GM18868 (cell line): ENCODE measurements around the gene AGMO.
A peak's percentile ranks its signal among the peaks of the same experiment; 100 is the strongest.

Source experiments
- ATAC-seq: cut with Tn5 transposase; IDR thresholded peaks from one replicate; pipeline ENCODE4 v1.9.1; 2021; ENCODE audit warnings: mild to moderate bottlenecking, moderate library complexity; ENCODE audit not compliant: unreplicated experiment

The AGMO gene

GRCh38 chr7:15462721-15463389, 99.0 kb downstream of the AGMO start:
- ATAC-seq: no peak

- no peak for ATAC-seq
Measured at GRCh38 chr7:15461576-15461975, 100.2 kb downstream of the AGMO start.

GRCh38 chr7:15459018-15459615, 102.7 kb downstream of the AGMO start:
- no peak for ATAC-seq

DNA sequence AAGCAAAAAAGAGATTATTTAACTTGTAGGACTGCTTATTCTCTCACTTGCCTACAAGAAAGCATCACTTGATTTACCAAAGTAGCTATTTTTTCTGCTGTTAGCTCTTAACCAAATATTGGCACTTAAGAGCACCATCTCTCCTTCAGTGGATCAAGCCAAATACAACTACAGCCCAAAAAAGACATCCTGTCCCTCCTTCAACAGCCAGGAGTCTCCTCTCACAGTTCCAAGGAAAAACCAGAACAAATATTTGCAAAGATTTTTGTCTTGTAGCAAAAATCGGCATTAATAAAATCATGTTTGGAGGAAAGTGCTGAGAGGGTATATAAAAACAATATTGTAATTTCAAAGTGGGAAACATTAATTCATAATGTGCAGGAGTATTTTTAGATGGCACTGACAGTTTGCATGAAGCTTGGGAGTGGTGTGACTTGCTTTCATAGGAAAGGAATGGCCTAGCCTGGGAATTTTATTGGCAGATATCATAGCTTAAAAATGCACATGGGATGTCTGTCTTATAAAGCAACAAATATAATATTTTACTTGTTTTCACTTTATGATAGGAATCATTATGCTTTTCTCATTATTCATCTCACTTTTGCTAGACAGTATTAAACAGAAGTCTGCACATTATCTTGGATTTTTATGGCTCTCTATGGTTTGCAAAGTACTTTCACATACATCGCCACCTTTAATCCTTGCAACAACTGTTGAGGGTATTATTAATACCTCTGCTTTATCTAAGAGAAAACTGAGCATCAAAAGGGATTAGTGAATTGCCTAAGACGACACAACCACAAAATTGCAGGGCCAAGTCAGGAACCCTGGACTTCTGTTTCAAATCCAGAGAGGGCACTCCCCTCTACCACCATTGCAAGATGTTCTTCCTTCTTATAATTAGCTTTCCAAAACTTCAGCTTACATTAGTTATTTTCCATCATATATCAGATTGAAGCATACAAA, 103.5 kb downstream of the AGMO start:
- ATAC-seq: no peak

DNA sequence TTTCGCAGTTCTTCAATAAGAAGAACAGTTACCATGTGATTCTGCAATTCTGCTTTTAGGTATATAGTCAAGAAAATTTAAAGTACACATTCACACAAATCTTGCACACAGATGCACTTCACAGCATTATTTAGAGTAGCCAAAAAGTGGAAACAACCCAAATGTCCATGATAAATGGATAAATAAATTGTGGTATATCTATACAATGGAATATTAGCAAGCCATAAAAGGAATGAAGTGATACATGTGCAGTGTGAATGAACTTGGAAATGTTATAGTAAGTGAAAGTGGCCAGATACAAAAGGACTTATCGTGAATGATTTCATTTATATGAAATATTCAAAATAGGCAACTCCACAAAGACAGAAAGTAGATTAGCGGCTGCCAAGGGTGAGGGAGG, 109.1 kb downstream of the AGMO start:
- ATAC-seq: no peak

DNA sequence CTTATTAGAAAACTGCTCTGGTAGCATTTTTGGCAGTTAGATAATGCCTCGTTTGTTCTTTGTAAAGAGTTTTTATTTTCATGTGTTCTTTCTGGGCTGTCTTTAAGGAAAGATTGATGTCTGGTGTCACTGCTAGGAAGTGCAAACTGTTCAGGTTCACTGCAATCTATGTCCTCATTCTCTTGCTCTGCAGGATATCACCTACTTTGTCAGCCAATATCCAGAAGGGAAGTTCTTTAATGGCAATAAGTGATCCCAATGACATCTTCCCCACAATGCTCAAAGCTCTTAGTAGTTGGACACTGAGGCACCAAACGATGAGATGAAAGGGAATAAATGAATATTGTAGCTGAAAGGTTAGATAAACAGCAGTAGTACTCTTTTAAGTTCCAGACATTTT, 115.1 kb downstream of the AGMO start:
- ATAC-seq: no peak

DNA sequence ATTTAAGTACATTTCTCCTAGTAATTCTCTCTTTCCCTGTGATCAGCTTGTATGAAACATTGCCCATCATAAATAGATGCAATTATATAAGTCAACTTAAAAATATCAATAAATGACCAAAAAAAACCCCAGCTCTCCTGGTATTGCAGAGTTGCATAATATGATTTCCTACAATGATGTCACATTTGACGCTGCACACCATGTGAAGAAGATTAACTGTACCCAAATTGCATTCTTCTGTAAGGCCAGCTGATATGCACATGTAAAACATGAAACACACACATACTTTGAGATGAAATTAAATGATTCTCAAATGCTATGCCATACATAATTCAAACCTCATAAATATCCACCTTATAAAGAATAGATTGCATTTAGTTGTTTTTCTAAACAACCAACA, 115.5 kb downstream of the AGMO start:
- no peak for ATAC-seq

GRCh38 chr7:15441915-15442314, 119.9 kb downstream of the AGMO start:
- ATAC-seq: no peak

GRCh38 chr7:15440482-15440881, 121.3 kb downstream of the AGMO start:
- peak; percentile 36 for ATAC-seq

GRCh38 chr7:15439853-15440252, 122.0 kb downstream of the AGMO start:
- ATAC-seq: peak; percentile 58

DNA sequence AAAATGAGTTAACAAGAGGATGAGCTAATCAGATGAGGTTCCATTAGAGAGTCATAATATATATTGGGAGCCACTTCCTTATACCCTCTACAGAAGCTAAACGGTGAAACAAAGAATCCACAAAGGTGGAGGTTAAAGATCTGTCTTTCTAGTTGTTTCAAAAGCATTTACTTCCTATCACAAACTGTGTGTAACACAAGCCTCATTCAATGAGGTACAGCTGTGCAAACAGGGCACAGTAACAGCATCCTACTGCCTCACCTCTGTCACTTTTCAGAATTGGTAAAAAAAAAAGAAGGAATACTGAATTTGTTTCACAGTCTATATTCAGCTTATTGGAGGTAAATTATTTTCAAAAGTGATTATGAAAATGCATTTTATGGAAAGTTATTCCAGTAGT, 128.7 kb downstream of the AGMO start:
- ATAC-seq: no peak

DNA sequence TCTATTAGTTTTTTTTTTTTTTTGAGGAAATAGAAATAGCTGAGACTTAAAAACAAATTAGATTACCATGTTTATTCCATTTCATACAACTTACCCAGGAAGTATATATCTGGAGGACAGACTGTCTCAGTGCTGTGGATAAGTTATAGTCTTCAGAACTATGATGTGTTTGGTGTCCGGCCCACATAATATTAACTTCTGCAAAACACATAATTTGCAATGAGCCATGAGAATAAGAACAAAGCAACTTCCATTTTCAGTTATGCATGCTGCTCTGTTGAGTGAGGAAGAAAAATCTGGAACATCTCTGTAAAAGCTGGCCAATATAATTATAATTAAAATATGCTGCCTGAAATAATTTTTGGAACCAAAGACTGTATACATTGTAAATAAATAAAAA, 130.9 kb downstream of the AGMO start:
- no peak for ATAC-seq

- no peak for ATAC-seq
Measured at GRCh38 chr7:15430191-15430590, 131.6 kb downstream of the AGMO start.

- no peak for ATAC-seq
Measured at GRCh38 chr7:15424468-15424867, 137.3 kb downstream of the AGMO start.

DNA sequence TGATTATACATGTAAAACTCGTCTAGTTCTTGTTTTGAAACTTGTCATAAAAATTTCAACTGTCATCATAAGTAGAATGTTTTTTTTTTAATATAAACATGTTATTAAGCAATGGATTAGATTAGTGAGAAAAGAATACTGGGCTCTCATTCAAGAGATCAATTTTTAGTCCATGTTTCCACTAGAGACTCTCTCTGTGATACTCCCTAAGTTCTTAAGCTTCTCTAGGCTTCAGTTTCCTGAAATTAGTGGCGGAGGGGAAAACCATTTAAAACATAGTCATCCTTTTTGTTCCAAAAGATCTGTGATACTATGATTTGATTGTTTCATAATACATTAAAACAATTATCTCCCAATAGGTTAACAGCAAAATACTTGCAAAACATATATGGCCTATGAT, 142.2 kb downstream of the AGMO start:
- ATAC-seq: no peak

DNA sequence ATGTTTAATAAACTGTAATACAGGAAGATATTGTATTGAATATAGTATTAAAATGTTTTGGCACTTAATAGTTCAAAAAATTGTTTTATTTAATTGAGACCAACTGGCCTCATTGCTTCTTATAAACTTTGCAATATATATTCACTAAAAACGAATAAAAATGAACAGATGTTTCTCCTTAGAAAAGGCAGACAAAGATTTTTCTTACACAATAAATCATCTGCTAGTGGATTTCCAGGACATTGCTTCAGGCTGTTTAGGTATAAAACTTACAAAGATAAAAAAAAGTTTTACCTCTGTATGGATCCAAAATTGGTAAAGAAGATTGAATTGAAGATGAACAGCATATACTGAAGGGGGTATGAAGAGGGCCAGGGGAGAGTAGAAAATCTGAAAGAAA, 143.6 kb downstream of the AGMO start:
- ATAC-seq: no peak

DNA sequence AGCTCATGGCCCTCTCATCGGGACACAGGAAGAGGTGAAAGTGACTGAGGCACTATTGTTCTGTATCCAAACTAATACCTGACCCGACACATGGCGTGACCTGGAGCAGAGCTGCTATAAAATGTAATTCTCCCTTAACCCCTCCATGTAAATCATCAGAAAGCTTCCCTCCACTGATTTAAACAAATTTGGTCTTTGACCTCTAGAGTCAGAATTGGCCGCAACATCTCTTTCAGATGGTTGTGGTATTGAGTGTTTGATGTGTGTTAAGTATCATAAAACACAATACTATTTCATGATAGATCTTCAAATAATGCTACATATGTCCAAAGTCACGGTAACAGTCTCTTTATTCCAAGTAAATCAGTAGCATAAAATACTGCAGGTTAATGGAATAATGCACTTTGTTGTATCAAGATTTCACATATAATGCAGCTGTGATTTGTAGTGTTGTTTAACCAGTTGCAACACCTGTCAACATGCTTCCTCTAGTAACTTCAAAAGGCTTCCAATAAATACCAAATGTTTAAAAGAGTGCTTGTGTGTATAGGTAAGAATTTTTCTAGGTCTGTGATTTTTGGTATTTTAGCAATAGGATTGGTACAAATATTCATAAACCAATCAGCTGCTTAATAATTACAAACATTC, 144.3 kb downstream of the AGMO start:
- ATAC-seq: no peak

- no peak for ATAC-seq
Measured at GRCh38 chr7:15411019-15411418, 150.8 kb downstream of the AGMO start.

GRCh38 chr7:15407910-15408309, 153.9 kb downstream of the AGMO start:
- no peak for ATAC-seq

- no peak for ATAC-seq
Measured at GRCh38 chr7:15403751-15404150, 158.1 kb downstream of the AGMO start.

- ATAC-seq: no peak
Measured at GRCh38 chr7:15403315-15403714, 158.5 kb downstream of the AGMO start.
